GM11168 (cell line): ENCODE data around the gene RAB6A.

Source experiments
- in situ Hi-C: fragments of 300-500 bp; cut with MboI; formaldehyde crosslinking; loops from one replicate; pipeline ENCODE4 v1.12.0; 2022; ENCODE audit warnings: low sequenced_read_pairs; ENCODE audit not compliant: unreplicated experiment

The RAB6A gene

GRCh38 chr11:73660497-73661034 is 100.3 kb downstream of the RAB6A start:
- in situ Hi-C loops, result loop anchor here (10.0 to 25.0 kb wide), 2 partner anchors 186 to 248 kb away; no protein-coding TSS in a partner anchor

GRCh38 chr11:73659961-73660360 is 100.9 kb downstream of the RAB6A start:
- in situ Hi-C loops, result loop anchor here (10.0 to 25.0 kb wide), 2 partner anchors 185 to 248 kb away; no protein-coding TSS in a partner anchor

GRCh38 chr11:73656985-73657384 is 103.9 kb downstream of the RAB6A start:
- in situ Hi-C loops, result loop anchor here (25.0 kb wide), 1 partner anchor 245 kb away; no protein-coding TSS in a partner anchor

GRCh38 chr11:73655686-73656085 is 105.2 kb downstream of the RAB6A start:
- in situ Hi-C loops, result loop anchor here (25.0 kb wide), 1 partner anchor 243 kb away; no protein-coding TSS in a partner anchor

GRCh38 chr11:73654482-73655021 is 106.3 kb downstream of the RAB6A start:
- in situ Hi-C loops, result loop anchor here (25.0 kb wide), 1 partner anchor 242 kb away; no protein-coding TSS in a partner anchor

GRCh38 chr11:73653996-73654395 is 106.9 kb downstream of the RAB6A start:
- in situ Hi-C loops, result loop anchor here (25.0 kb wide), 1 partner anchor 242 kb away; no protein-coding TSS in a partner anchor

- in situ Hi-C loops, result loop anchor here (25.0 kb wide), 1 partner anchor 241 kb away; no protein-coding TSS in a partner anchor
Observed at GRCh38 chr11:73652856-73653559, 107.9 kb downstream of the RAB6A start.

- in situ Hi-C loops, result loop anchor here (25.0 kb wide), 1 partner anchor 240 kb away; no protein-coding TSS in a partner anchor
Observed at GRCh38 chr11:73652046-73652730, 108.7 kb downstream of the RAB6A start.

- in situ Hi-C loops, result loop anchor here (25.0 kb wide), 1 partner anchor 239 kb away; no protein-coding TSS in a partner anchor
Observed at GRCh38 chr11:73651661-73652045, 109.2 kb downstream of the RAB6A start.

GRCh38 chr11:73651252-73651651 is 109.6 kb downstream of the RAB6A start:
- in situ Hi-C loops, result loop anchor here (25.0 kb wide), 1 partner anchor 239 kb away; no protein-coding TSS in a partner anchor

- in situ Hi-C loops, result loop anchor here (25.0 kb wide), 1 partner anchor 238 kb away; no protein-coding TSS in a partner anchor
Observed at GRCh38 chr11:73650400-73650799, 110.5 kb downstream of the RAB6A start.

- in situ Hi-C loops, result no loop called here
Observed at GRCh38 chr11:73649206-73649605, 111.7 kb downstream of the RAB6A start.

- in situ Hi-C loops, result no loop called here
Observed at GRCh38 chr11:73648571-73649046, 112.3 kb downstream of the RAB6A start.

- in situ Hi-C loops, result no loop called here
Observed at GRCh38 chr11:73648121-73648520, 112.8 kb downstream of the RAB6A start.

GRCh38 chr11:73647459-73648100 is 113.3 kb downstream of the RAB6A start:
- in situ Hi-C loops, result no loop called here

GRCh38 chr11:73645972-73646631 is 114.8 kb downstream of the RAB6A start, which contains the start of gene PLEKHB1:
TSS of gene PLEKHB1 (plus strand) at chr11:73646581. CDS start at chr11:73646609, 28 bp downstream.
- in situ Hi-C loops, result no loop called here

GRCh38 chr11:73645121-73645969 is 115.5 kb downstream of the RAB6A start:
- in situ Hi-C loops, result no loop called here

GRCh38 chr11:73641668-73642067 is 119.2 kb downstream of the RAB6A start:
- in situ Hi-C loops, result no loop called here
